Stimulated activated CD4-positive, alpha-beta T cell treated with anti-CD3 and anti-CD28 coated beads, Interleukin-1b, Interleukin-23, amount 100 ng/mL, for 1 hour (primary cell): ENCODE data around the gene EIPR1.
"Not testable (repeated sequence)": the region's sequence is repeated elsewhere in the genome, so short reads cannot be mapped to it uniquely, and the experiment has no call there.

ENCODE experiments used
- DNase-seq, 2 donors: peaks; one replicate each; pipeline ENCODE4 v3.0.0-alpha.2; 2020; ENCODE audit warnings: low read depth in 2 of 2

Gene EIPR1

DNA sequence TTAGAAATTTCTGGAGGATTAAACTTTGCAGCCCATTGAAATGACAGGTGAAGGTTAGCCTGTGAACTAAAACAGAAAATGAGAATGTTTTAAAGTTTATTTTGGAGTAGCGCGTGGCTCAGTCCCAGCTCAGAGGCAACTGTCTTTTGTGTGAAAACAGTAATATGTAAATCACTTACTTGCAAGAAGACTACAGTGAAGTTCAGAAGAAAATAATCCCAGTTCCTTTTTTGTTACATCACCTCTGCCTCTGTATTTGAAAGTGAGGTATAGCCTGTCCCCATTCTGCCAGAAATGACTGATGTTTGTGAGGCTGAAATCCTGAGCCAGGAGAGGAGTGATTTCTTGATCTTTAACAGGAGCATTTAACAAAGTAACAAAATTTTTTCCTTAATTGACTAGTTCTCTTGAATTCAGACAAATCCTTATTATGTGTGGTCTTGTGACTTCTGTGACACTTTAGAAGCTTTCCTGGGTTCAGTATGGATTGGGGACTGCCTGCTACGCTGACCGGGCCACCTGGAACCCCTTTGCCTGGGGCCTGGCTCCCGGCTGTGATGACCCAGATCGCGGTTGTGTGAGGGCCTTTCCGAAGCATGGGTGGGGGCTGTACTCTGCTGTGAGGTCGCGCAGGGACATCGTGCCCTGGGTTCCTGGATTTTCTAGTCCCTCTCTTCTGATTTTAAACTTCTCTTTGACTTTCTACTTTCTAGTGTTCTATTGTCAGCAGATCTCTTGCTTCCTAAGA lies 26.1 kb upstream of the EIPR1 start:
- no peak for DNase-seq

DNA sequence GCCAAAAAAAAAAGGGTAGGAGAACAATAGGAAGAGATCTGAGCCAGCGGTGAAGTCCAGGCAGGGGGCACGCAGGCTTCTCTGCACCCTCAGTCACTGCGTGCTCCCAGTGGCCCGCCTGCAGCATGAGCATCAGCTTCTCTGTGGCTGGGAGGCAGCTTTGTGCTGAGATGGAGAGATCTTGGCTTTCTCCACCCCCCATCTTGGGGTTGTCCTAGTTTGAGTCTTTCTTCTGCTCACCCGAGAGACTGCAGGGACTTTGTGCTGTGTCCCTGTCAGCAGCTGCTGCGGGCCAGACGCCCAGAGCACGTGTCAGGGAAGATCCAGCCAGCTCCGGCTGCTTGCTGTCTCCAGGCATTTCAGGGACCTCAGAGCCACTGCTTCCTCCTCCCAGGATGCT lies 22.2 kb upstream of the EIPR1 start:
- no peak for DNase-seq

DNA sequence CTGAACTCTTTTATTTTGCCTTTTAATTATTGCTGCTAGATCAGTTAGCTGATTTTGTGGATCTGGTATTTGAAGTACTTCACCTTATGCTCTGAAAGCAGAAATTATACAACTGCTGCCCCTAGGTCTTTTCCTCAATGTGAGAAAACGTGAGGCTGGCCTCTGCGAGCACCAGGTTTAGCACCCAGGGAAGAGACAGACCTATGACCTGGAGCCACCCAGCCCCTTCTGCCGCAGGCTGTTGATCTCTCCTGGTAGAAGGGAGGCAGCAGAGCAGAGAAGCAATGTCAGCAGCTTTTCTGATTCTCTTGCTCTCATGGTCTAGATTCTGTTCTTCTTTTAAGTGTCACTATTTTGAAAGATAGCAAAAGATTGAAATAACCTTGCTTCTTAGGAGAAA lies 21.8 kb upstream of the EIPR1 start:
- DNase-seq, result no peak

DNA sequence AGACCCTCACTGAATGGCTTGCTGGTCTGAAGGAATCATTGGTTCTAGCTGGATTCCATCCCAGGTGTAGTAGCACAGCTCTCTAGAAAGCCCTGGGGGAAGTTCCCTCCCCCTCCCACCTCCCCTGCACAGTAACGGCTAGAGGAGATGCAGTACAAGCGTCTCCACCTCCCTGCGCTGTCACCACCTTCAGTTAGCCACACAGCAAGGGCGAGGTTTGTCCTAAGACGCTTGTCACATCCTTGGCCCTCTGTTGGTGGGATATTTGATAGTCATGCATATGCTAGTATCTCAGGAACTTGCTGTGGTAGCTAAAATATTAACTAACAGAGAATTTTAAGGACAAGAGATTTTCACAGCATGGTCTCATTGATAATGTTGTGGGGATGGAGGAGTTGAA lies 21.2 kb upstream of the EIPR1 start:
- no peak for DNase-seq

DNA sequence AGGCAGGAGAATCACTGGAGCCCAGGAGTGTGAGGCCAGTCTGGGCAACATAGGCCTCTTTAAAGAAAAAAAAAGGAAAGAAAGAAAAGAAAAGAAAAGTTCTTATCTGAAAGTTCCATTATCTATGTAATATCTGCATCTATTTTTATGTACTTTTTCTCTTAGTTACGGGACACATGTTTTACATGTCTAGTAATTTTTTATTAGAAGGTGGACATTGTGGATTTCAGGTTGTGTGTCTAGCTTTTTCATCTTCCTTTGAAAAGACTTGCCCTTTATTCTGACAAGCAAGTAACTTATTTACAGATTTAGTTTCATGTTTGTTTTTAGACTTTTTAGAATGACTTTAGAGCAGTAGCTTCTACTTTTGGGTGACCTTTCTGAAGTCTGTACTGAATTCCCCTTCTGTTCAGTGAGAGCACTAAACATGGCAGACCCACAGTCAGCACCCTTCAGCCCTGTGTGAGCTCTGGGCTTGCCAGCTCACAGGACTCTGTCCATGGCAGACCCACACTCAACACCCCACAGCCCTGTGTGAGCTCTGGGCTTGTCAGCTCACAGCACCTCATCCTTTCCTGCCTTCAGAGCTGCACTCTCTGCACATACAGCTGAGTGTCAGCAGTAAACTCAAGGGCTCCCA lies 19.4 kb upstream of the EIPR1 start:
- no peak for DNase-seq

DNA sequence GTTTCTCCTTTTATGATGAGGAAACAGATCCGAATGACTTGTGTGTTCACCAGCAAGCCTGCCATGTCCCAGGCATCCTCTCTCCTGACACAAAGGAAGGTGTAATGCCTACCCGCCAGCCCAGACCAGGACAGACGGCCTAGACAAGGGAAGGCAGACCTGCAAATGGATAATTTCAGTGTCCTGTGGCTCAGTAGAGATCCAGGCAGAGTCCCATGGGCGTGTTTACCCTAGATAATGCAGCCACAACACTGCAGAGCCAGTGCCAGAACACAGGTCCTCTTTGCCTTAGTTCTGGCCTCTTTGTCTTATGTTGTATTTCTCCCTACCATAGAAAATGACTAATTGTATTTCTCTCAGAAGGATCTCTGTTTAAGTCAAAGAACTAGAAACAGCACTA lies 14.6 kb upstream of the EIPR1 start:
- no peak for DNase-seq

DNA sequence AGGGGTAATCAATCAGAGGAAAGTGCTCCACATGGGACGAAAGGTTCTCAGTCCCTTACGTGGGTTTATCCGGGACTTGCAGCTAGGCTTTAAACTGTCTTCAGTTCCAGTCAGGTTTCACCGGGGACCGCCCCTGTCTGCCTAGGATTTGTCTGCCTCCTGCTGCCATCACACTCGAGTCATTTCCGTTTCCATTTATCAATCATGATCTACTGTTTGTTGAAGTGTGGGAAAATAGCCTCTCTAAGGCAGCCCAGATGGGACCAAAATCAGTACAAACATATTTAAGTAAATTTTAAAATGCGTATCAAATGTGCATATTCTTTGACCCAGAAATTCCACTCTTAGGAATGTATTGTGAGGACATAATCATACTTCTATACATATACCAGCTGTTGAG lies 12.4 kb upstream of the EIPR1 start:
- no peak for DNase-seq

DNA sequence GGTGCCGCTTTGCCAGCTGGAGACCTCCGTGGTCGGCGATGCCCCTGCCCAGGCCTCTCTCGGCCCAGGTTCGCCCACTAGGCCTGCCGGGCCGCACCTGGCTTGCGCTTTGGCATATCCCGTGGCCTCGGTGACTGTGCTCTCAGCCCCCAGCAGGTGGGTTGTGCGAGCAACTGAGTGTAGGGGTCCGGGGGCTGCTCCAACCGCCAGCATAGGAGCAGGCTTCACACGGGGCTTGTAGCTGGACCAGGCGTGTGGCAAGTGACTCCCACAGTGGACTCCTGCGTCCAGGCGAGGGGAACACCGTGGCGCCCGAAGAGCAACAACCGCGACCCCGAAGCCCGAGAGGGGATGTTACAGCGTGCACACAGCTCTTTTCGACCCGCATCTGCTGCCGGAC lies 11.6 kb upstream of the EIPR1 start:
- DNase-seq, result no peak

DNA sequence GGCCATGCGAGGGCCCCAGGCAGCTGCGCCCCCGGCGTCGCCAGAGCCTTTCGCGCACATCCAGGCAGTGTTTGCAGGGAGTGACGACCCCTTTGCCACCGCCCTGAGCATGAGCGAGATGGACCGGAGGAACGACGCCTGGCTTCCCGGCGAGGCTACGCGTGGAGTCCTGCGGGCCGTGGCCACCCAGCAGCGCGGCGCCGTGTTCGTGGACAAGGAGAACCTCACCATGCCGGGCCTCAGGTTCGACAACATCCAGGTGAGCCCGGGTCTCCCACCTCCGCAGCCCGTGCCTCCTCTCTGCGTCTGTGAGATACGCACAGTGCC lies 10.8 kb upstream of the EIPR1 start:
- DNase-seq, result no peak

DNA sequence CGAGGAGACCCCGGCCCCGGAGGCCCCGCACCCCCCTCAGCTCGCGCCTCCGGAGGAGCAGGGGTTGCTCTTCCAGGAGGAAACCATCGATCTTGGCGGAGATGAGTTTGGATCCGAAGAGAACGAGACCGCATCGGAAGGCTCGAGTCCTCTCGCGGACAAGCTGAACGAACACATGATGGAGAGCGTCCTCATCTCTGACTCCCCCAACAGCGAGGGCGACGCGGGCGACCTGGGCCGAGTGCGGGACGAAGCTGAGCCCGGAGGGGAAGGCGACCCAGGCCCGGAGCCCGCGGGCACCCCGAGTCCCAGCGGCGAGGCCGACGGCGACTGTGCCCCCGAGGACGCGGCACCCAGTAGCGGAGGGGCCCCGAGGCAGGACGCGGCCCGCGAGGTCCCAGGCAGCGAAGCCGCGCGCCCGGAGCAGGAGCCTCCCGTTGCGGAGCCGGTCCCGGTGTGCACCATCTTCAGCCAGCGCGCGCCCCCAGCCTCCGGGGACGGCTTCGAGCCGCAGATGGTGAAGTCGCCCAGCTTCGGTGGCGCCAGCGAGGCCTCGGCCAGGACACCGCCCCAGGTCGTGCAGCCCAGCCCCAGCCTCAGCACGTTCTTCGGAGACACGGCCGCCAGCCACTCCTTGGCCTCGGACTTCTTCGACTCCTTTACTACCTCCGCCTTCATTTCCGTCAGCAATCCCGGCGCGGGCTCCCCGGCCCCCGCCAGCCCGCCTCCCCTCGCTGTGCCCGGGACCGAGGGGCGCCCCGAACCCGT lies 10.2 kb upstream of the EIPR1 start:
- no peak for DNase-seq

DNA sequence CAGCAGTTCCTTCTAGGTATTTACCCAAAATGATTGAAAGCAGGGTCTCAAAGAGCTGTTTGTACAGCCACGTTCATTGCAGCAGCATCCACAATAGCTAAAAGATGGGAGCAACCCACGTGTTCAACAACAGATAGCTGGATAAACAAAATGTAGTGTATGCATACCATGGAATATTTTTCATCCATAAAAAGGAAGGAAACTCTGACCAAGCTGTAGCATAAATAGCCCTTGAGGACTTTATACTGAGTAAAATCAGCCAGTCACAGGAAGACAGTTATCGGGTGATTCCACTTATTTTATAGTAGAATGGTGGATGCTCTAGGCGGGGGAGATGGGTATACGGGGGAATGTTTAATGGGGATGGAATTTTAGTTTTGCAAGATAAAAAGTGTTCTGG lies 9.4 kb upstream of the EIPR1 start:
- no peak for DNase-seq

DNA sequence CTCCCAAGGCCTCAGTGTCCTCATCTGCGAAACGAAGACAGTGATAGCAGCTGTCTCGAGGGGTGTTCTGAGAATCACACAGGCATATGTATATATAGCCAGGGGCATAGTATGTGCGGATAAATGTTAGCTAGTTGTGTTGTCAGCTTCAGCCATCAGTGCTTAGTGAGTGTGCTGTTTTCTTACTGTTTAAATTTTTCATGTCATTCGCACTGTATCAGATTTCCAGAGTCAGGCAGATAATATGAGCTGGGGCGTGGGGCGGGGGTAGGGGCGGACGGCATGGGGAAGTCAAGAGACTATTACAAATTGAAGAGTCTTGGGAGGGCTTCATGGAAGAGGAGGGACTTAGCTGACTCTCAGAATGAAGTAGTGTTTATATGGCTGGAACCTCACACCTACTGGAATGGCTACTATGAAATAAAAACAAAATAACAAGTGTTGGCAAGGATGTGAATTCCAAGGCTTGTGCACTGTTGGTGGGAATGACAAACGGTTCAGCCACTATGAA lies 8.9 kb upstream of the EIPR1 start:
- DNase-seq, result no peak

DNA sequence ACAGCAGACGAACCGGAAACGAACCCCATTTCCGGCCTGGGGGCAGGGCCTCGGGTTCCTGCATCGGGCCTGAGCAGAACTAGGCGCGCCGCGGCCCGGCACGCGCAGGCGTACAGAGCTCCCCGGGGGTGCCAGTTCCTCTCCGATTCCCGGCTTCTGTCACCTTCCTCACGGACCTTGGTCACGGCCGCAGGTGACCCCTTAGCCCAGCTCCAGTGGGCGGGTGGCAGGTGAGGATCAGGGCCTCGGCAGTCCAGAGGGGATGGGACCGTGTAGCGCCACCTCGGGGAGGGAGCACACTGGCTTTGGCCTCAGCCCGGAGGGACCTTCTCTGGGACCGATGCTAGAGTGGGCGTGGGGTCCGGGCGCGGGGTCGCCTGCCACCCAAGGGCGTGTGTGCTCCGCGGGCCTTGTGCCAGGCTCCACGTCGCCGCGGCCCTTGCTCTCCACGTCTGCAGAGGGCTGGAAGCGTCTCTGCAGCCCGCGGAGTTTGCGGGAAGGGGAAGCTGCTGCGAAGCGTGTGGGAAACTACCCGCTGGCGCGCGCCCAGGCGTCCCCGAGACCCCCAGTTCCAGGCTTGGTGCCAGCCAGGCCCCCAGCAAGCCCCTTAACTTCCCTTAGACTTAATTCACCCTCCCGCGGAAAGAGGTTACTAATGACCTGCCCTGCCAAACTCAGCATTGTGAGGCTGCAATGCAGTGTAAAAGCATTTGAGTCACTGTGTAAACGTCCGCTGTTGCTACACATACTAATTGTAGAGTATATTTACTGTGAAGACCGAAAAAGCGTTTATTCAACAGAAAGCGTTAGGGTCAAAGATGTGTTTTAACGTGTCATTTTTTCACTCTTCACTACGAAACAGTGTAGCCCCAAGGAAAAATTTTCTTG lies 2.3 kb upstream of the EIPR1 start, which contains the start of gene TRAPPC12:
Gene TRAPPC12 (plus strand): TSS at position 48 of the 888 bp plus-strand sequence. CDS start 7,930 bp downstream, outside the sequence.
- peak; percentile 73 to 89 for DNase-seq

DNA sequence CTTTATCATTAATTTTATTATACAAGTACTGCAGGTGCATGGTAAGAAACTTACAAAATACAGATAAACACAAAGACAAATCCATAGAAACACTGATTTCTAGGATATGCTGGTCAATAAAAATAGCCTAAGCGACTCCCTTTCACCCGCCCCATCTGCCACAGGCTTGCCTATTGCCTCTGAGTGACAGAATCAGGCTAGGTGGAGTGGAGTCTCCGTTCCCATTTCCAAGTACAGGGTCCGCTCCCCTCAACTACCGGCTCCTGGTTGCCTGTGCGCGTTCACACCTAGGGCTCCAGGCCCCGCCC lies 1.7 kb upstream of the EIPR1 start:
- no peak for DNase-seq

DNA sequence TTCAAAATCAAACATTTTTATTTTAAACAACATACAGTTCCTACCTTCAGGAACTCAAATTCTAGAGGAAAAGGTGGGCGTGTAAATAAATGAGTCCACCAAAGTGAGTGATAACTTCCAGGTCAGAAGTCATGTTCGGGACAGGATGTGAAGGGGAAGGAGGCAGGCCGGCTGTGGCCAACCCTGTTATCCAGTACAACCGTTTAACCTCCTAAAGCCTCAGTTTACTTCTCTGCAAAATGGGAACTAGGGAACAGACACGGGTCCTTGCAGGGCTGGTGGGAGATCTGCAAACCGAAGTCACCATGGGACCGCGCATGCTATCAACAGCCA lies 373 bp downstream of the EIPR1 start:
- DNase-seq, result no peak

DNA sequence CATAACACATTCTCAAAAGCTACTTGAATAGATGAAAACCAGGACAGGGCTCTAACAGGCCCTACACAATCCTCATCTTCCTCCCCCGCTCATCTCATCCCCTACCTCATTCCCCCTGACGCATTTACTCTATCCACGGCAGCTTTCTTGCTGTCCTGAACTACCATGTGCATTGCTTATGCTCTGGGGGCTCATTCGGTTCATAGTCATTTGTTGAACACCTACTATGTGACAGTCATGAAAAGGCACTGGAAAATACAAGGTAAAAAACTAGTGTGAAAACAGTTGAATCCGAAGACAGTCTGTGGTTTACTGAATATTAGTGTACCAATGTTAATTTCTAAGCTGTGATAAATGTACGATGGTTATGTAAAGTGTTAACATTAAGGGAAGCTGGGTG lies 797 bp downstream of the EIPR1 start:
- no peak for DNase-seq

DNA sequence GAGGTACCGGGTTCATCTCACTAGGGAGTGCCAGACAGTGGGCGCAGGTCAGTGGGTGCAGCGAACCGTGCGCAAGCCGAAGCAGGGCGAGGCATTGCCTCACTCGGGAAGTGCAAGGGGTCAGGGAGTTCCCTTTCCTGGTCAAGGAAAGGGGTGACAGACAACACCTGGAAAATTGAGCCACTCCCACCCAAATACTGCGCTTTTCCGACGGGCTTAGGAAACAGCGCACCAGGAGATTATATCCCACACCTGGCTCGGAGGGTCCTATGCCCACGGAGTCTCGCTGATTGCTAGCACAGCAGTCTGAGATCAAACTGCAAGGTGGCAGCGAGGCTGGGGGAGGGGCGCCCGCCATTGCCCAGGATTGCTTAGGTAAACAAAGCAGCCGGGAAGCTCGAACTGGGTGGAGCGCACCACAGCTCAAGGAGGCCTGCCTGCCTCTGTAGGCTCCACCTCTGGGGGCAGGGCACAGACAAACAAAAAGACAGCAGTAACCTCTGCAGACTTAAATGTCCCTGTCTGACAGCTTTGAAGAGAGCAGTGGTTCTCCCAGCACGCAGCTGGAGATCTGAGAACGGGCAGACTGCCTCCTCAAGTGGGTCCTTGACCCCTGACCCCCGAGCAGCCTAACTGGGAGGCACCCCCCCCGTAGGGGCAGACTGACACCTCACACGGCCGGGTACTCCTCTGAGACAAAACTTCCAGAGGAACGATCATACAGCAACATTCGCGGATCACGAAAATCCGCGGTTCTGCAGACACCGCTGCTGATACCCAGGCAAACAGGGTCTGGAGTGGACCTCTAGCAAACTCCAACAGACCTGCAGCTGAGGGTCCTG lies 8.1 kb downstream of the EIPR1 start:
- not testable (repeated sequence) for DNase-seq

DNA sequence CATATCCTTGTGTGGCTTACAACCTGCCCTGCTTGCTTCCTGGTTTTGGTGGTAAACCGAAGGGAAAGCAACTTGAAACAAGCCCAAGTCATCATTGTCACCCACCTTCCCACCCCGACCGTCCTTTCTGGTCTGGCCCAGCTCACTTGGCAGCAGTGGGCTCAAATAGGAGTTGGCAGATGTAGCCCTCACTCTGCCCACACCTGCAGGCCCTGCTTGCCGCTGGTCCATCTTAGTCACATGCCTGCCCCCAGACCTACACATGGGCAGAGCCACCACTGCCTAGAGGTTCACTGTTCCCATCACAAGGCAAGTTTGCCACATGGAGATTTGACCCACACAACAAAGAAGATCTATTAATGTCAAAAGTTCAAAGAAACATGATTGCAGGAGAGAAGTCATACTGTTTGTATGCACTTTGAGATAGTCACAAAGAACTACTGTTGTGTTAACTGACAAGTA lies 9.3 kb downstream of the EIPR1 start:
- no peak for DNase-seq

DNA sequence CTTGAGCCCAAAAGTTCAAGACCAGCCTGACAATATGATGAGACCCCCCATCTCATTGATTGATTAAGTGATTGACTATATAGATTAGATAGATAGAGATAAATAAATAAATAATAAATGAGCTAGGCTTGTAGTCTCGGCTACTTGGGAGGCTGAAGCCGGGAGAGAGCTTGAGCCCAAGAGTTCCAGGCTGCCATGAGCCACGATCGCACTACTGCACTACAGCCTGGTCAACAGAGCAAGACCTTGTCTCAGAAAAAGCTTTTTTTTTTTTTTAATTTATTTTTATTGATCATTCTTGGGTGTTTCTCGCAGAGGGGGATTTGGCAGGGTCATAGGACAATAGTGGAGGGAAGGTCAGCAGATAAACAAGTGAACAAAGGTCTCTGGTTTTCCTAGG lies 12.4 kb downstream of the EIPR1 start:
- no peak for DNase-seq

DNA sequence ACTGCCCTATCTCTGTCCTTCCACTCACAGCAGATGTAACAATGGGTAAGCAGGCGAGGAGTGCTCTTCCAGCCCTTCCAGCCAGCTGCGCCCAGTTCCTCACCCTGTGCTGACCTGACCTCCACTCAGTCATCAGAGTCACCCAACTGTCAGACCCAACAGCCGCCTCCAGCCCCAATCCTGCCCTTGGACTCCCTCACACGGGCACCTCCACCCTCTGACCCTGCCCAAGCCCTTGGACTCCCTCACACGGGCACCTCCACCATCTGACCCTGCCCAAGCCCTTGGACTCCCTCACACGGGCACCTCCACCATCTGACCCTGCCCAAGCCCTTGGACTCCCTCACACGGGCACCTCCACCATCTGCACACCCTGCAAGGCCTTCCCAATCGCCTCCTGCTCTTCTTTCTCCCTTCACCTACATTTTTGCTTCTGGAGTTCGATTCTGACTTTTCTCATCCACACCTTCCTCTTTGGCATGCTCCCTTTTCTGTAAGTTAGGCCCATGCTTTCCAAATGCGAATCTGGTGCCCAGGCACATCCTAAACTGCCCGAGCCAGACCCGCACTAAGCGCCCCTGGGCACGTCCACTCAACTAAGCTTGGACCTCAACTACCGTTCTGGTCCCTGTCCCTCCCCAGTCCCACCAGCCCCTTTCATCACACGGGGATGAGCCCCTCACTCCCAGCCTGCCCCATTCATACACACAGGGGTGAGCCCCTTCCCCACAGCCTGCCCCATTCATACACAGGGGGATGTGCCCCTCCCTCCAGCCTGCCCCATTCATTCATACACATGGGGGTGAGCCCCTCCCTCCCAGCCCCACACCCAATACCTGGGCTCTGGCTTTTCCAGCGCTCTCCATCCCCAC lies 15.9 kb downstream of the EIPR1 start:
- no peak for DNase-seq
